Measurements from ENCODE around the gene XRCC3. TPM values are rescaled to one million over a fixed set of nuclear protein-coding genes. Genes with fewer than 3 reads are reported as not detected.

Gene XRCC3
- total and polyA plus RNA-seq, 2 donors (not counting 3 experiments of a cell fraction or from before 2014, with no cell fraction given): 13.6 to 27.2 TPM

GRCh38 chr14:103726474-103726873 is 11.2 kb upstream of the XRCC3 start:
- dilution Hi-C loops (cut with MboI; ENCODE audit: extremely low pct_ligation_motif_present, low sequenced_read_pairs): no loop called here

GRCh38 chr14:103725739-103726395 is 10.6 kb upstream of the XRCC3 start:
- Histone ChIP-seq H4K20me1 (replicated peaks; ENCODE audit: control insufficient read depth, extremely low read depth, insufficient read depth, low read length) (no peaks in the 10 kb centered on the region), H3K9ac (replicated peaks; ENCODE audit: extremely low read depth, insufficient read depth, low read length) (no peak overlapping the region), H3K79me2 (ENCODE audit: control insufficient read depth, insufficient read depth, low read length) (peaks cover 41% of the 10 kb centered on the region), H3K27ac (ENCODE audit: insufficient read depth, low read depth, low read length) (no peak overlapping the region), H3K4me3 (replicated peaks in 1 of 3; ENCODE audit: insufficient read depth in 1 of 3, low read depth in 1 of 3, low read length in 3 of 3) (no peak overlapping the region), H3K4me1 (ENCODE audit: control insufficient read depth, extremely low read depth, insufficient read depth, low read length) (no peaks in the 10 kb centered on the region), H3K9me1 (replicated peaks; ENCODE audit: control insufficient read depth, extremely low read depth, insufficient read depth, low read length) (no peaks in the 10 kb centered on the region), H3K27me3 (ENCODE audit: control insufficient read depth in 2 of 2, insufficient read depth in 2 of 2, low read length in 2 of 2) (no peaks in the 10 kb centered on the region), H3K36me3 (ENCODE audit: control insufficient read depth in 2 of 2, extremely low read depth in 1 of 2, insufficient read depth in 2 of 2, low read length in 2 of 2) (peaks cover 0 to 16% of the 10 kb centered on the region in 2 experiments), H2AFZ (ENCODE audit: low read depth, low read length) (no peak overlapping the region), H3K4me2 (ENCODE audit: insufficient read depth, low read length) (no peak overlapping the region), H3K9me3 (replicated peaks; ENCODE audit: control insufficient read depth, insufficient read depth, low read length) (no peaks in the 10 kb centered on the region)
- BruUV-seq (replicated peaks): no TSS peak
- ChIA-PET CTCF (no interaction called here), POLR2A (no interaction called here)
- dilution Hi-C loops (cut with MboI; ENCODE audit: extremely low pct_ligation_motif_present, low sequenced_read_pairs) (no loop called here), intact Hi-C loops (cut with micrococcal nuclease) (no loop called here)
- no peak for FAIRE-seq
- DNase-seq (ENCODE audit: low read depth, low spot score): no peak
- TF ChIP-seq POLR2AphosphoS5 (IDR thresholded peaks at IDR 0.05; ENCODE audit: insufficient read depth, low read depth, low read length): no peak
- TF ChIP-seq MYC (IDR thresholded peaks at IDR 0.05; ENCODE audit: low read depth, low read length): no peak
- no peak for TF ChIP-seq JUN (IDR thresholded peaks at IDR 0.05; ENCODE audit: borderline replicate concordance, insufficient read depth, insufficient read length, low read depth)
- TF ChIP-seq POLR2A (IDR thresholded peaks at IDR 0.05; ENCODE audit: low read depth, low read length): no peak
- no peak for TF ChIP-seq EZH2 (IDR thresholded peaks at IDR 0.05; ENCODE audit: borderline replicate concordance, low read depth, low read length, severe bottlenecking)
- no peak for TF ChIP-seq MAX (IDR thresholded peaks at IDR 0.05; ENCODE audit: insufficient read depth, insufficient read length)
- TF ChIP-seq FOS (IDR thresholded peaks at IDR 0.05; ENCODE audit: borderline replicate concordance, insufficient read depth, low read length): no peak
- TF ChIP-seq GATA2 (IDR thresholded peaks at IDR 0.05; ENCODE audit: insufficient read depth, insufficient read length, low read depth, low read length): no peak
- no peak for TF ChIP-seq CTCF (IDR thresholded peaks at IDR 0.05; ENCODE audit: extremely low read depth in 1 of 2, insufficient read depth in 1 of 2, low read depth in 1 of 2, low read length in 2 of 2)

More at GRCh38 chr14:103726474-103726873, 11.2 kb upstream of the XRCC3 start:
- no TSS peak for BruUV-seq (replicated peaks)
- DNase-seq (ENCODE audit: low read depth, low spot score): no peak
- Histone ChIP-seq H3K4me2 (ENCODE audit: insufficient read depth, low read length) (no peak overlapping the region), H4K20me1 (replicated peaks; ENCODE audit: control insufficient read depth, extremely low read depth, insufficient read depth, low read length) (no peaks in the 10 kb centered on the region), H3K27me3 (ENCODE audit: control insufficient read depth in 2 of 2, insufficient read depth in 2 of 2, low read length in 2 of 2) (no peaks in the 10 kb centered on the region), H2AFZ (ENCODE audit: low read depth, low read length) (no peak overlapping the region), H3K9ac (replicated peaks; ENCODE audit: extremely low read depth, insufficient read depth, low read length) (no peak overlapping the region), H3K4me1 (ENCODE audit: control insufficient read depth, extremely low read depth, insufficient read depth, low read length) (no peaks in the 10 kb centered on the region), H3K4me3 (replicated peaks in 1 of 3; ENCODE audit: insufficient read depth in 1 of 3, low read depth in 1 of 3, low read length in 3 of 3) (no peak overlapping the region), H3K9me3 (replicated peaks; ENCODE audit: control insufficient read depth, insufficient read depth, low read length) (no peaks in the 10 kb centered on the region), H3K27ac (ENCODE audit: insufficient read depth, low read depth, low read length) (no peak overlapping the region), H3K79me2 (ENCODE audit: control insufficient read depth, insufficient read depth, low read length) (peaks cover 36% of the 10 kb centered on the region), H3K36me3 (ENCODE audit: control insufficient read depth in 2 of 2, extremely low read depth in 1 of 2, insufficient read depth in 2 of 2, low read length in 2 of 2) (peaks cover 0 to 17% of the 10 kb centered on the region in 2 experiments), H3K9me1 (replicated peaks; ENCODE audit: control insufficient read depth, extremely low read depth, insufficient read depth, low read length) (no peaks in the 10 kb centered on the region)
- FAIRE-seq: no peak
- ChIA-PET CTCF (no interaction called here), POLR2A (no interaction called here)
- TF ChIP-seq EZH2 (IDR thresholded peaks at IDR 0.05; ENCODE audit: borderline replicate concordance, low read depth, low read length, severe bottlenecking): no peak
- intact Hi-C loops (cut with micrococcal nuclease): no loop called here

Measured in endothelial cell of umbilical vein (primary cell).